Measurements from ENCODE around the gene ARHGAP22.

ARHGAP22 gene

GRCh38 chr10:48608279-48608681, 3.4 kb upstream of the ARHGAP22 start:
- in situ Hi-C loops (cut with HindIII; ENCODE audit: low sequenced_read_pairs) = loop anchor here (5.0 kb wide), 1 partner anchor 61 kb away; no protein-coding TSS in a partner anchor

- in situ Hi-C loops (cut with HindIII; ENCODE audit: low sequenced_read_pairs) = loop anchor here (5.0 kb wide), 1 partner anchor 60 kb away; no protein-coding TSS in a partner anchor
Observed at GRCh38 chr10:48607356-48608278, 2.7 kb upstream of the ARHGAP22 start.

GRCh38 chr10:48606530-48607355, 1.9 kb upstream of the ARHGAP22 start:
- in situ Hi-C loops (cut with HindIII; ENCODE audit: low sequenced_read_pairs) = loop anchor here (5.0 kb wide), 1 partner anchor 59 kb away; no protein-coding TSS in a partner anchor

- in situ Hi-C loops (cut with HindIII; ENCODE audit: low sequenced_read_pairs) = loop anchor here (5.0 kb wide), 1 partner anchor 59 kb away; no protein-coding TSS in a partner anchor
Observed at GRCh38 chr10:48605786-48606529, 1.1 kb upstream of the ARHGAP22 start.

GRCh38 chr10:48604039-48604990, 558 bp downstream of the ARHGAP22 start:
- in situ Hi-C loops (cut with HindIII; ENCODE audit: low sequenced_read_pairs) = no loop called here

- in situ Hi-C loops (cut with HindIII; ENCODE audit: low sequenced_read_pairs) = no loop called here
Observed at GRCh38 chr10:48603421-48604038, 1.3 kb downstream of the ARHGAP22 start.

GRCh38 chr10:48602401-48603135, 2.3 kb downstream of the ARHGAP22 start:
- in situ Hi-C loops (cut with HindIII; ENCODE audit: low sequenced_read_pairs) = no loop called here

- in situ Hi-C loops (cut with HindIII; ENCODE audit: low sequenced_read_pairs) = no loop called here
Observed at GRCh38 chr10:48601789-48602188, 3.1 kb downstream of the ARHGAP22 start.

- in situ Hi-C loops (cut with HindIII; ENCODE audit: low sequenced_read_pairs) = no loop called here
Observed at GRCh38 chr10:48600645-48601505, 4.0 kb downstream of the ARHGAP22 start.

- in situ Hi-C loops (cut with HindIII; ENCODE audit: low sequenced_read_pairs) = no loop called here
Observed at GRCh38 chr10:48599830-48600134, 5.1 kb downstream of the ARHGAP22 start.

- in situ Hi-C loops (cut with HindIII; ENCODE audit: low sequenced_read_pairs) = no loop called here
Observed at GRCh38 chr10:48598936-48599829, 5.7 kb downstream of the ARHGAP22 start.

- in situ Hi-C loops (cut with HindIII; ENCODE audit: low sequenced_read_pairs) = no loop called here
Observed at GRCh38 chr10:48598243-48598935, 6.5 kb downstream of the ARHGAP22 start.

GRCh38 chr10:48595539-48595932, 9.3 kb downstream of the ARHGAP22 start:
- in situ Hi-C loops (cut with HindIII; ENCODE audit: low sequenced_read_pairs) = no loop called here

- in situ Hi-C loops (cut with HindIII; ENCODE audit: low sequenced_read_pairs) = no loop called here
Observed at GRCh38 chr10:48594803-48595538, 9.9 kb downstream of the ARHGAP22 start.

- in situ Hi-C loops (cut with HindIII; ENCODE audit: low sequenced_read_pairs) = no loop called here
Observed at GRCh38 chr10:48594371-48594770, 10.5 kb downstream of the ARHGAP22 start.

Measured in endothelial cell of hepatic sinusoid (primary cell).